Osteoblast (primary cell): Measurements from ENCODE around the gene MAGOHB. TPM values are rescaled to one million over a fixed set of nuclear protein-coding genes. Genes with fewer than 3 reads are reported as not detected.
"Not testable (repeated sequence)": the region's sequence is repeated elsewhere in the genome, so short reads cannot be mapped to it uniquely, and the experiment has no call there.

Experiments used
- DNase-seq: peaks from one replicate; pipeline ENCODE4 v3.0.0; 2011; ENCODE audit warnings: low spot score, mixed read lengths; ENCODE audit not compliant: insufficient read length; ENCODE audit errors: missing footprints
- H2AFZ ChIP-seq: 2 replicates; pipeline ENCODE4 v1.6.0; 2011; ENCODE audit warnings: mild to moderate bottlenecking, low read length
- H3K27ac ChIP-seq: 2 replicates; pipeline ENCODE4 v1.5.1; 2011; ENCODE audit warnings: mild to moderate bottlenecking, low read depth, low read length, moderate library complexity
- H3K27me3 ChIP-seq: 2 replicates; pipeline ENCODE4 v1.6.0; 2012; ENCODE audit warnings: mild to moderate bottlenecking, control low read depth, inconsistent platforms, low read length, moderate library complexity; ENCODE audit not compliant: insufficient read depth
- H3K36me3 ChIP-seq: 2 replicates; pipeline ENCODE4 v1.5.1; 2011; ENCODE audit warnings: mild to moderate bottlenecking, low read length, control low read depth, moderate library complexity; ENCODE audit not compliant: insufficient read depth
- H3K4me1 ChIP-seq: 2 replicates; pipeline ENCODE4 v1.5.1; 2011; ENCODE audit warnings: mild to moderate bottlenecking, low read length, control low read depth, moderate library complexity; ENCODE audit not compliant: insufficient read depth
- H3K4me2 ChIP-seq: 2 replicates; pipeline ENCODE4 v1.6.0; 2011; ENCODE audit warnings: mild to moderate bottlenecking, low read length; ENCODE audit not compliant: insufficient read depth
- H3K4me3 ChIP-seq: fragments of 200-600 bp; sonication (generic); 3 replicates; pipeline ENCODE4 v1.5.1; 2012; ENCODE audit warnings: mild to moderate bottlenecking, low read length, inconsistent platforms; ENCODE audit not compliant: insufficient read depth
- H3K79me2 ChIP-seq: 2 replicates; pipeline ENCODE4 v1.6.0; 2012; ENCODE audit warnings: mild to moderate bottlenecking, low read length, control low read depth, inconsistent platforms; ENCODE audit not compliant: insufficient read depth
- H3K9me3 ChIP-seq: 2 replicates; pipeline ENCODE4 v1.5.1; 2011; ENCODE audit warnings: low read depth, low read length, control low read depth
- H4K20me1 ChIP-seq: 2 replicates; pipeline ENCODE4 v1.6.0; 2012; ENCODE audit warnings: mild to moderate bottlenecking, low read length, control low read depth; ENCODE audit not compliant: insufficient read depth
- total RNA-seq: library from RNA; depleted of rRNA; stranded (reverse); fragments of >200 nt; gene quantifications from 2 replicates; pipeline ENCODE4 v1.2.3, GENCODE V29; 2012
- TF ChIP-seq, protein P1 (sequence below): IDR thresholded peaks from 2 replicates; pipeline ENCODE4 v1.5.1; 2011; ENCODE audit warnings: mild to moderate bottlenecking, low read depth, low read length, moderate library complexity; ENCODE audit errors: extremely low read depth

MAGOHB gene
- total RNA-seq, 1 donor, result 16.3 TPM

DNA sequence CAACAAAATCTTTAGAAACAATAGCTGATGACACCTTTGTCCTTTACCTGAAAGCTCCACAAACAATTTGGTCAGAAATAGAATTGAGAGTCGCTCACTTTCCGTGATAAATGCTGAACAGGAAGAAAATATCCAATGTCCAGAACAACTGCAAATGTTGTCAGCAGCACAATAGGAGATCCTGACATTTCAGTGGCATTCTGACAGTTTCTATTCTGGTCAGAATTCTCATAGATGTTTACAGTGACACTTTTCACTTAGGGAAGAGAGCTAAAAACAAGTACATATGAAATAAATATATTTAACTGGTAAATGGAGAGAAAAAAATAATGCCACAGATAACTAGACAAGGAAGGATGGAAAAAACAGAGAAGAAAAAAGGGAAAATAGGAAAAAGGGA lies 39.1 kb downstream of the MAGOHB start:
- no peak for DNase-seq
- Histone ChIP-seq H3K36me3 (no peaks in the 10 kb centered on the region), H2AFZ (no peak overlapping the region)

DNA sequence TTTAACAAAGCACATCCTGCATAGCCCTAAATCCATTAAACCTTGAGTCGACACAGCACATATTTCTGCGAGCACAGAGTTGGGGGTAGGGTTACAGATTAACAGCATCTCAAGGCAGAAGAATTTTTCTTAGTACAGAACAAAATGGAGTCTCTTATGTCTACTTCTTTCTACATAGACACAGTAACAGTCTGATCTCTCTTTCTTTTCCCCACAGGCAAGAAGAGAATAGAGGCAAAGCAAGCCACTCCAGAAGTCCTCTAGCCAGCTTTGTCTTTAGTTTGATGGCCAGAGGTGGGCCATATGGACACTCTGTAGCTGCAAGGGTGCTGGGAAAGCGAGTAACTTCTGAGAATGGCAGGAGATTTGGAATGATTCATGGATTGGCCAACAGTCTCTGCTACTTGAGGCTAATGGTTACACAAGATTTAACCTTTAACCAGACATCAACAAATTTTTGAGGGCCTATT lies 41.4 kb downstream of the MAGOHB start:
- peak; percentile 69 for DNase-seq
- H3K4me1 ChIP-seq, result peaks cover 12% of the 10 kb centered on the region
- peak overlapping the region; percentile 36 for H2AFZ ChIP-seq
- not testable (repeated sequence) for H3K4me2 ChIP-seq, H4K20me1 ChIP-seq, H3K36me3 ChIP-seq, H3K27me3 ChIP-seq, H3K79me2 ChIP-seq, H3K9me3 ChIP-seq, H3K4me3 ChIP-seq
- H3K27ac ChIP-seq, result peak overlapping the region; percentile 32

More for the DNA sequence above, 39.1 kb downstream of the MAGOHB start:
- H4K20me1 ChIP-seq, result no peaks in the 10 kb centered on the region
- H3K27me3 ChIP-seq, result no peaks in the 10 kb centered on the region
- no peak overlapping the region for H3K4me3 ChIP-seq
- peaks cover 12% of the 10 kb centered on the region for H3K4me1 ChIP-seq
- no peaks in the 10 kb centered on the region for H3K9me3 ChIP-seq
- TF ChIP-seq, protein P1, sequence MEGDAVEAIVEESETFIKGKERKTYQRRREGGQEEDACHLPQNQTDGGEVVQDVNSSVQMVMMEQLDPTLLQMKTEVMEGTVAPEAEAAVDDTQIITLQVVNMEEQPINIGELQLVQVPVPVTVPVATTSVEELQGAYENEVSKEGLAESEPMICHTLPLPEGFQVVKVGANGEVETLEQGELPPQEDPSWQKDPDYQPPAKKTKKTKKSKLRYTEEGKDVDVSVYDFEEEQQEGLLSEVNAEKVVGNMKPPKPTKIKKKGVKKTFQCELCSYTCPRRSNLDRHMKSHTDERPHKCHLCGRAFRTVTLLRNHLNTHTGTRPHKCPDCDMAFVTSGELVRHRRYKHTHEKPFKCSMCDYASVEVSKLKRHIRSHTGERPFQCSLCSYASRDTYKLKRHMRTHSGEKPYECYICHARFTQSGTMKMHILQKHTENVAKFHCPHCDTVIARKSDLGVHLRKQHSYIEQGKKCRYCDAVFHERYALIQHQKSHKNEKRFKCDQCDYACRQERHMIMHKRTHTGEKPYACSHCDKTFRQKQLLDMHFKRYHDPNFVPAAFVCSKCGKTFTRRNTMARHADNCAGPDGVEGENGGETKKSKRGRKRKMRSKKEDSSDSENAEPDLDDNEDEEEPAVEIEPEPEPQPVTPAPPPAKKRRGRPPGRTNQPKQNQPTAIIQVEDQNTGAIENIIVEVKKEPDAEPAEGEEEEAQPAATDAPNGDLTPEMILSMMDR, result no peak
- no peaks in the 10 kb centered on the region for H3K79me2 ChIP-seq
- H3K4me2 ChIP-seq, result no peak overlapping the region
- H3K27ac ChIP-seq, result no peak overlapping the region

GRCh38 chr12:10571141-10571540 lies 42.3 kb downstream of the MAGOHB start:
- Histone ChIP-seq H3K9me3 (no peaks in the 10 kb centered on the region), H3K4me3 (no peak overlapping the region), H3K4me1 (peaks cover 12% of the 10 kb centered on the region), H3K79me2 (no peaks in the 10 kb centered on the region), H4K20me1 (no peaks in the 10 kb centered on the region), H3K4me2 (no peak overlapping the region), H3K27me3 (no peaks in the 10 kb centered on the region), H3K36me3 (no peaks in the 10 kb centered on the region), H3K27ac (no peak overlapping the region), H2AFZ (no peak overlapping the region)
- DNase-seq, result no peak
- TF ChIP-seq, protein P1, result no peak

GRCh38 chr12:10567813-10568212 lies 45.6 kb downstream of the MAGOHB start:
- Histone ChIP-seq H3K27me3 (no peaks in the 10 kb centered on the region), H3K79me2 (no peaks in the 10 kb centered on the region), H3K4me3 (no peak overlapping the region), H2AFZ (no peak overlapping the region), H3K4me2 (no peak overlapping the region), H3K9me3 (no peaks in the 10 kb centered on the region), H4K20me1 (no peaks in the 10 kb centered on the region), H3K27ac (no peak overlapping the region), H3K4me1 (peaks cover 11% of the 10 kb centered on the region), H3K36me3 (no peaks in the 10 kb centered on the region)
- TF ChIP-seq, protein P1, result no peak
- DNase-seq, result no peak
